Pancreas (tissue), 10 donors: Measurements from ENCODE around the gene PPTC7. TPM values are rescaled to one million over a fixed set of nuclear protein-coding genes. Genes with fewer than 3 reads are reported as not detected.
"Not testable (repeated sequence)": the region's sequence is repeated elsewhere in the genome, so short reads cannot be mapped to it uniquely, and the experiment has no call there.

ENCODE experiments used
- ATAC-seq, 4 donors: fragments of 200-7000 bp; cut with Tn5 transposase; one replicate each; pipeline versions ENCODE4 v1.8.0 to v1.9.1; 2020; ENCODE audit warnings: mild to moderate bottlenecking in 4 of 4, moderate library complexity in 4 of 4
- DNase-seq, 6 donors: peaks; one replicate each; pipeline ENCODE4 v3.0.0-alpha.2; 2020
- FAIRE-seq: peaks from 2 replicates; lab custom pipeline; 2012; peaks lifted over from hg19 to GRCh38; lab: Jason Lieb, UNC
- H3K27ac ChIP-seq, 4 donors: fragments of 200-600 bp; sonication (generic); 1 replicate in 3 of 4; 2 replicates in 1 of 4; pipeline versions ENCODE4 v1.5.0 to v1.8.0; 2020
- H3K27me3 ChIP-seq, 4 donors: fragments of 200-600 bp; one replicate each; pipeline ENCODE4 v1.8.0; 2021
- H3K36me3 ChIP-seq, 3 donors: fragments of 200-600 bp; sonication (generic) in 1 of 3; one replicate each; pipeline versions ENCODE4 v1.5.0 to v1.8.0; 2020 to 2021
- H3K4me1 ChIP-seq, 3 donors: fragments of 200-600 bp; one replicate each; pipeline ENCODE4 v1.8.0; 2021
- H3K4me3 ChIP-seq, 4 donors: fragments of 200-600 bp; sonication (generic) in 2 of 4; one replicate each; pipeline versions ENCODE4 v1.5.0 to v1.8.0; 2020 to 2021
- H3K9me3 ChIP-seq, 4 donors: fragments of 200-600 bp; one replicate each; pipeline ENCODE4 v1.8.0; 2021
- WGBS, 2 donors: extraction: QIAGEN DNeasy Blood & Tissue Kit; methylation state at CpG; one replicate each; pipeline ENCODE4 v1.1.7; 2013; 5-methylcytosine and 5-hydroxymethylcytosine counted together
- intact Hi-C, 3 donors: fragments of 100-400 bp; cut with DNase I; formaldehyde crosslinking; loops; one replicate each; pipeline versions ENCODE4 v1.11.1 to v1.14.2; 2022
- polyA plus RNA-seq, 2 donors: library from polyadenylated mRNA; stranded (reverse); fragments of 200-250 nt; gene quantifications; one replicate each; pipeline ENCODE4 v1.2.3, GENCODE V29; 2013
- total RNA-seq, 6 donors: library from RNA; stranded (reverse); fragmentation: NEBNext Ultra II Directional in 4 of 6; extraction: Animal tissue kit (Norgen Biotek cat#: 25700) in 4 of 6; gene quantifications; one replicate each; pipeline versions ENCODE4 v1.2.1 to v1.2.4, GENCODE V29; 2021 to 2023
- TF ChIP-seq, protein P1 (sequence below), 4 donors: fragments of 200-600 bp; sonication (generic) in 3 of 4; IDR thresholded peaks; one replicate each; pipeline versions ENCODE4 v1.5.0 to v1.8.0; 2021; ENCODE audit warnings: antibody characterized with exemption in 4 of 4
- donor health status: healthy with polysubstance abuse.
- donor health status: DM: no; HTN: no; CAD: no; lungs with moderate emphysema.
- donor health status: DM: no; HTN: no; CAD: no.
- donor health status: control.
- donor health status: control.
- donor health status: Bipolar disorder and iron deficiency.
- donor health status: DM: yes; HTN: yes; CAD: no.
- donor health status: DM: no; HTN: no; CAD: no.
- donor health status: DM: no; HTN: no; CAD: no.
- donor health status: DM: yes; HTN: yes; CAD: no.

Gene PPTC7
- total and polyA plus RNA-seq, 8 donors, result 2.2 to 9.0 (median 5.8) TPM

DNA sequence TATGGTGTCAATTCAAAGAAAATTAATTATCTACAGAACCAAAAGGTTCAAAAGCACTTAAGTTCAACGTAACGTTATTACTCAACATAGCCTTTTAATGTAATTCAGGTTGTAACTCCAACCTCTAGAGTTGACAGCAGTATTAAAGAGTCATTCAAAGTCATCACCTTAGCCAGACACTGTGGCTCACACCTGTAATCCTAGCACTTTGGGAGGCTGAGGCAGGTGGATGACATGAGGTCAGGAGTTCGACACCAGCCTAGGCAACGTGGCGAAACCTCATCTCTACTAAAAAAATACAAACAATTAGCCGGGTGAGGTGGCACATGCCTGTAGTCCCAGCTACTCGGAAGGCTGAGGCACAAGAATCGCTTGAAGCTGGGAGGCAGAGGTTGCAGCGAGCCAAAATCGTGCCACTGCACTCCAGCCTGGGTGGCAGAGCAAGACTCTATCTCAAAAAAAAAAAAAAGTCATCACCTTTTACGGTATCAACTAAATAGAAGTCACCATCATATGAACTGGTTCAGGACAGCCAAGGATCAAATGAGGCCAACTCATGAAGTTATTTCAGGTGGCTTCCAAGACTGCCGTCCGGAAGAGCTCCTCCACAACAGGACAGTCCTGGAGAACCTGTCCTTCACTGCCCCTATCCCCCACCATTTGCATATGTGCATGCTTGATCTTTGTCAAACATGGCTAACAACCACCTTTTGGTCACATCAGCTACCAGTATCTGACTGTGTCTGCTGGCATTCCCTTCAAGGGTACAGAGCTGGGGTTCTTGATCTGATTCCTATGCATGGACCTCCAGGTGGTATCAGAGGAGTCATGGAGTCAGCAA lies 4.2 kb downstream of the PPTC7 start:
- 82 to 87% methylated on average over 13 of the region's 13 CpGs for WGBS, 2 donors
- Histone ChIP-seq H3K4me1 (peaks cover 15 to 56% (median 26%) of the 10 kb centered on the region in 3 donors), H3K36me3 (no peaks in the 10 kb centered on the region), H3K27me3 (no peaks in the 10 kb centered on the region), H3K4me3 (no peak overlapping the region), H3K9me3 (no peaks in the 10 kb centered on the region), H3K27ac (peak overlapping the region in 2 of 4 donors; percentile 57 to 60)
- TF ChIP-seq, protein P1, sequence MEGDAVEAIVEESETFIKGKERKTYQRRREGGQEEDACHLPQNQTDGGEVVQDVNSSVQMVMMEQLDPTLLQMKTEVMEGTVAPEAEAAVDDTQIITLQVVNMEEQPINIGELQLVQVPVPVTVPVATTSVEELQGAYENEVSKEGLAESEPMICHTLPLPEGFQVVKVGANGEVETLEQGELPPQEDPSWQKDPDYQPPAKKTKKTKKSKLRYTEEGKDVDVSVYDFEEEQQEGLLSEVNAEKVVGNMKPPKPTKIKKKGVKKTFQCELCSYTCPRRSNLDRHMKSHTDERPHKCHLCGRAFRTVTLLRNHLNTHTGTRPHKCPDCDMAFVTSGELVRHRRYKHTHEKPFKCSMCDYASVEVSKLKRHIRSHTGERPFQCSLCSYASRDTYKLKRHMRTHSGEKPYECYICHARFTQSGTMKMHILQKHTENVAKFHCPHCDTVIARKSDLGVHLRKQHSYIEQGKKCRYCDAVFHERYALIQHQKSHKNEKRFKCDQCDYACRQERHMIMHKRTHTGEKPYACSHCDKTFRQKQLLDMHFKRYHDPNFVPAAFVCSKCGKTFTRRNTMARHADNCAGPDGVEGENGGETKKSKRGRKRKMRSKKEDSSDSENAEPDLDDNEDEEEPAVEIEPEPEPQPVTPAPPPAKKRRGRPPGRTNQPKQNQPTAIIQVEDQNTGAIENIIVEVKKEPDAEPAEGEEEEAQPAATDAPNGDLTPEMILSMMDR (IDR thresholded peaks at IDR 0.05), result no peak
- DNase-seq, result no peak
- no peak for ATAC-seq
- FAIRE-seq, result no peak
- intact Hi-C loops, result no loop called here

DNA sequence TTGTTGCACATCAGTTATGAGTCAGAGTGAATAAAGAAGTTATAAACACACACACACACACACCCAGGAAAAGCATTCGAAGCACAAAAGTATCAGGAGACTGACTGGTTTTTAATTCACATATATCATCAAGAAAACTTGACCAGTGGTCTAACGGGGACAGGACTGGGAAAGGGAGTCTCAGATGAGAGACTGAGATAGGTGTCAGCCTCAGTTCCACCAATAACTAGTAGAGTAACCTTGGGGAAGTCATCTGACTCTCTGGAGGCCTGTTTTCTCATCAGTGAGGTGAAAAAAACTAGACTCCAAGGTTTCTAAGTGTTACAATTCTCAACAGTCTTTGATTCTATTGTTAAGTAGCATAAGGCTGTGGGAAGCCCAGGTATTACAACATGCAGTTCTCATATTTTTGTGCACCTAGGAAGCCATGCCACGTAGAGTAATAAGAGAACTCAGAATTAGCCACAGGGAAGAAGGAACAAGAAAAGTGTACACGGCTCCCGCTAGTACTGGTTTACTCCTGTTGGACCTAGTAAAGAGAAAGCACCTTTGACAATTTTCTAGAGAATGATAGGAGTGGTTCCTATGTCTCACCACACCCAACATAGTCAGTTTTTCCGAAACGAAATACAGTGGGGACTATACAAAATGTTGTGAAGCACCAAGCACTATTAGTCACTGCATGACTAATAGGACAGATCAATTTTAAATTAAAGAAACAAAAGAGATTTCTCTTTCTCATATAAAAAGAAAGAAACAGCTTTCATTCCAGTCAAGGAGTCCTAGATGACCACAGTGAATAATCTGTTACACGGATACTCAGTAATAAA lies 5.0 kb downstream of the PPTC7 start:
- Histone ChIP-seq H3K27me3 (no peaks in the 10 kb centered on the region), H3K36me3 (no peaks in the 10 kb centered on the region), H3K4me3 (no peak overlapping the region), H3K4me1 (peaks cover 11 to 53% (median 25%) of the 10 kb centered on the region in 3 donors), H3K9me3 (no peaks in the 10 kb centered on the region), H3K27ac (peak overlapping the region in 2 of 4 donors; percentile 60 to 67)
- intact Hi-C loops, result no loop called here
- 51 to 66% methylated on average over 8 of the region's 8 CpGs for WGBS, 2 donors
- TF ChIP-seq, protein P1 (IDR thresholded peaks at IDR 0.05), result no peak
- FAIRE-seq (no peak), DNase-seq (no peak), ATAC-seq (peak in 2 of 4 donors; percentile 6 to 31)

DNA sequence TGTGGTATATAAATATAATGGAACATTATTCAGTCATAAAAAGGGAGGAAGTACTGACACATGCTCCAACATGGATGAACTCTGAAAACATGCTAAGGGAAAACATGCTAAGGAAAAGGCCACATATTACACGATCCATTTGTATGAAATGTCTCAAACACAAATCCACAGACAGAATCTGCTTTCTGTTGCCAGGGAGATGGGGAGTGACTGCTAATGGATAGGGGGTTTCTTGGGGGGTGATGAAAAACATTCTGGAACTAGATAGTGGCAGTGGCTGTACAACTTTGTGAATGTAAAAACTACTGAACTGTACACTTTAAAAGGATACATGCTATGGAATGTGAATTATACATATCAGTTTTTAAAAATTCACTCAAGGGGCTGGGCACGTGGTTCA lies 6.6 kb downstream of the PPTC7 start:
- Histone ChIP-seq H3K4me1 (peaks cover 11 to 51% (median 23%) of the 10 kb centered on the region in 3 donors), H3K27ac (no peak overlapping the region), H3K4me3 (no peak overlapping the region), H3K9me3 (no peaks in the 10 kb centered on the region), H3K36me3 (no peaks in the 10 kb centered on the region), H3K27me3 (no peaks in the 10 kb centered on the region)
- DNase-seq, result no peak
- no peak for ATAC-seq
- WGBS, 2 donors, result 95 to 98% methylated on average over 2 of the region's 2 CpGs
- intact Hi-C loops, result no loop called here
- no peak for FAIRE-seq
- TF ChIP-seq, protein P1 (IDR thresholded peaks at IDR 0.05), result no peak

DNA sequence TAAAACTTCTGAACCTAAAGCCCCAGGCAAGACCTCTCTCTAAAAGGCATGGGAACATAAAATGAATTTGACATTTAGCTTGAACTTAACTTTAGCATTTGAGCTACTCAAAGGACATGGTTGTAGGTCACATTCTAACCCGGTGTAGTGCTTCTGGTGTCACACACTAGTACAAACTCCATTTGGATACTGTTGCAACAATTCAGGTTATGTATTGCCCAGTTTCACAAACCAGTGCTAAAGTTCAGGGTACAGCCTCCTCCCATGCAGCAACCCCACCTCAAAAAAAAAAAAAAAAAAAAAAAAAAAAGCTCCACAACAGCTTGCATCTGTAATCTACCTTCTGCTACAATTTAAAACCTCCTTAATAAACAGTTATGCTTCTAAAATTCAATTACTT lies 7.8 kb downstream of the PPTC7 start:
- peak in 3 of 4 donors; percentile 34 to 58 (median 39) for ATAC-seq
- no peak for DNase-seq
- Histone ChIP-seq H3K9me3 (no peaks in the 10 kb centered on the region), H3K4me1 (peaks cover 0 to 39% (median 17%) of the 10 kb centered on the region in 3 donors), H3K36me3 (no peaks in the 10 kb centered on the region), H3K27me3 (no peaks in the 10 kb centered on the region), H3K4me3 (no peak overlapping the region), H3K27ac (no peak overlapping the region)
- intact Hi-C loops, result no loop called here
- FAIRE-seq, result no peak
- TF ChIP-seq, protein P1 (IDR thresholded peaks at IDR 0.05), result no peak
- 4 to 6% methylated on average over 1 of the region's 1 CpG for whole genome bisulfite sequencing, 2 donors

DNA sequence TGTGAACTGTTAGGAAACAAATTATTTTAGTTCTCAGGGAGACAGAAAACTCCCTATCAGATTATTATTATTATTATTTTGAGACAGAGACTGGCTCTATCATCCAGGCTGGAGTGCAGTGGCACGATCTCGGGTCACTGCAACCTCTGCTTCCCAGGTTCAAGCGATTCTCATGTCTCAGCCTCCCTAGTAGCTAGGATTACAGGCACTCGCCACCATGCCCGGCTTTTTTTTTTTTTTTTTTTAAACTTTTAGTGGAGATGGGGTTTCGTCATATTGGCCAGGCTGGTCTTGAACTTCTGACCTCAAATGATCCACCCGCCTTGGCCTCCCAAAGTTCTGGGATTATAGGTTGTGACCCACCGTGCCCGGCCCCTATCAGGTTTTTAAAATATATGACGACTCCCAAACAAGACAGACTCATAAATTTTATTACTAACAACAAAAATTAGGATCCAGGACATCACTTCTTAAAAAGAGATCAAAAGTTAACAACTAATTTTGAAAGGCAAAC lies 8.3 kb downstream of the PPTC7 start:
- H3K27me3 ChIP-seq, DNase-seq, H3K36me3 ChIP-seq, FAIRE-seq, H3K27ac ChIP-seq, H3K4me3 ChIP-seq, ATAC-seq, intact Hi-C loops, H3K9me3 ChIP-seq: not testable (repeated sequence)
- H3K4me1 ChIP-seq, result peaks cover 0 to 36% (median 17%) of the 10 kb centered on the region in 3 donors
- 95 to 96% methylated on average over 9 to 10 of the region's 10 CpGs for WGBS, 2 donors
